ENCODE measurements around the gene ABHD14A.

Gene ABHD14A

DNA sequence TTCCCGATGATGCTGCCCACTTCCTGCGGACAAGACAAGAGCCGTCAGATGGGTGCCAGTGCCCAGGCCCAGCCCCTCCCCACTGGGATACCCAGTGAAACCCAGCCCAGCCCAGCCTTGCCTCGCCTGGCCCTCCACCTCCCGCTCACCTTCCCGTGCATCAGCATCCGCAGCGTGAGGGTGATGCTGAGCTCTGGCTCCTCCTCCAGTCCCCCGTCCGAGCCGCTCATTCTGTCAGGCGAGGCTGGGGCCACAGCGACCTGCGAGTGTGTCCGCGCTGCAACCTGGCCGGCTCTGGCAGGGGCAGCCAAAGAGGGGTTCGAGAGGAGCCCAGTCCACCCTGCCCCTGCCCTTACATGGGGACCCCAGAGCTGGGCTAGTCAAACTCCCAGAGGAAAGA is 13.9 kb upstream of the ABHD14A start:
- H3K9ac ChIP-seq = no peak overlapping the region
- TF ChIP-seq, protein P1, sequence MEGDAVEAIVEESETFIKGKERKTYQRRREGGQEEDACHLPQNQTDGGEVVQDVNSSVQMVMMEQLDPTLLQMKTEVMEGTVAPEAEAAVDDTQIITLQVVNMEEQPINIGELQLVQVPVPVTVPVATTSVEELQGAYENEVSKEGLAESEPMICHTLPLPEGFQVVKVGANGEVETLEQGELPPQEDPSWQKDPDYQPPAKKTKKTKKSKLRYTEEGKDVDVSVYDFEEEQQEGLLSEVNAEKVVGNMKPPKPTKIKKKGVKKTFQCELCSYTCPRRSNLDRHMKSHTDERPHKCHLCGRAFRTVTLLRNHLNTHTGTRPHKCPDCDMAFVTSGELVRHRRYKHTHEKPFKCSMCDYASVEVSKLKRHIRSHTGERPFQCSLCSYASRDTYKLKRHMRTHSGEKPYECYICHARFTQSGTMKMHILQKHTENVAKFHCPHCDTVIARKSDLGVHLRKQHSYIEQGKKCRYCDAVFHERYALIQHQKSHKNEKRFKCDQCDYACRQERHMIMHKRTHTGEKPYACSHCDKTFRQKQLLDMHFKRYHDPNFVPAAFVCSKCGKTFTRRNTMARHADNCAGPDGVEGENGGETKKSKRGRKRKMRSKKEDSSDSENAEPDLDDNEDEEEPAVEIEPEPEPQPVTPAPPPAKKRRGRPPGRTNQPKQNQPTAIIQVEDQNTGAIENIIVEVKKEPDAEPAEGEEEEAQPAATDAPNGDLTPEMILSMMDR (IDR thresholded peaks at IDR 0.05) = no peak
- no peaks in the 10 kb centered on the region for H3K9me3 ChIP-seq (ENCODE audit: control insufficient read depth, low read length)
- peaks cover 6% of the 10 kb centered on the region for H3K4me1 ChIP-seq
- H2AFZ ChIP-seq = no peak overlapping the region
- H3K4me3 ChIP-seq (ENCODE audit: low read depth, low read length) = no peak overlapping the region
- no peak overlapping the region for H3K27ac ChIP-seq
- H3K27me3 ChIP-seq (ENCODE audit: control insufficient read depth, insufficient read depth, low read length) = no peaks in the 10 kb centered on the region
- H3K36me3 ChIP-seq (ENCODE audit: control insufficient read depth, insufficient read depth, low read length) = no peaks in the 10 kb centered on the region
- no peak overlapping the region for H3K4me2 ChIP-seq (ENCODE audit: low read length)
- H3K79me2 ChIP-seq = no peaks in the 10 kb centered on the region

DNA sequence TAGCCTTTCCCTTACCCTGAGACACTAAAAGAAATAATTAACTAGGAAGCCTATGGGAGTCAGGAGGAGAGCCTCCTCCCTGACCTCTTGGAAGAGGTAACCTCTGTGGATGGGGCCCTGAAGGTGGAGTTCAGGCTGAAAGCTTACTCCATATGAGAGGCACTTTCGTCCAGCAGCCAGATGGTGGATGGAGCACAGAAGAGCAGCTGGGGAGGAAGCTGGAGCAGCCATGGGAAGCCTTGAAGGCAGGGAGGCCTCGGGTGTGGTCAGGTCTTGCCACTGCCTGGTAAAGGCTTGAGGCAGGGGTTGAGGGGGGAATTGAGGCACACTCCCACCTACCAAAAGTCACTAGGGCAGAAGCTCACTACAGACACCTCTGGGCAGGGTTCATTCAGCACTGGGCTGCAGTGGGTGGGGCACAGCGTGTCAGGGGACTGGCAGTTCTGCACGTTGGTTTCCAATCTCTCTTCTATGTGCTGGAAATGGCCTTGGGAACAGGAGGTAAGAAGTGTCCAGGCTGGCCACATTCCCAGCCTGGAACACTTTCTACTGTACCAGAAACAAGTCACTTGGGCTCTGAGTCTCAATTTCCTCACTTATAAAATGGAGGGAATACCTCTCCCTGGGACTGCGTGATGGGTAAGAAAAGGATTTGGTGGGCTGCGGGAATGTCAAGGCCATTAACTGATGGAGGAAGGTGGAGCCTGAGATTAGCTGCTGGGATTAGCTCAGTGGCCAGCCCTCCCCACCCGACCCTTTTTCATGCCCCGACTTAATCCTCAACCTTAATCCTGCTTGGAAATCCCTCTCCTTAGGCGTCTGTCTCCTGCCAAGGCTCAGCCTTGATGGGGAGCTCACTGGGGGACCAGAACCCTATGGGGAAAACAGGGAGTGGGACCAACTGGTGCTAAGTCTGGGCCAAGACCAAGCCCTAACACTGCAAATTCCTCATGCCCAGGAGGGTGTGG is 13.0 kb upstream of the ABHD14A start:
- H3K9ac ChIP-seq = no peak overlapping the region
- no peak overlapping the region for H2AFZ ChIP-seq
- no peak overlapping the region for H3K4me2 ChIP-seq (ENCODE audit: low read length)
- H3K4me1 ChIP-seq = peaks cover 7% of the 10 kb centered on the region
- H3K79me2 ChIP-seq = no peaks in the 10 kb centered on the region
- no peak overlapping the region for H3K27ac ChIP-seq
- H3K4me3 ChIP-seq (ENCODE audit: low read depth, low read length) = no peak overlapping the region
- H3K27me3 ChIP-seq (ENCODE audit: control insufficient read depth, insufficient read depth, low read length) = no peaks in the 10 kb centered on the region
- TF ChIP-seq, protein P1 (IDR thresholded peaks at IDR 0.05) = no peak
- H3K36me3 ChIP-seq (ENCODE audit: control insufficient read depth, insufficient read depth, low read length) = no peaks in the 10 kb centered on the region
- no peaks in the 10 kb centered on the region for H3K9me3 ChIP-seq (ENCODE audit: control insufficient read depth, low read length)

DNA sequence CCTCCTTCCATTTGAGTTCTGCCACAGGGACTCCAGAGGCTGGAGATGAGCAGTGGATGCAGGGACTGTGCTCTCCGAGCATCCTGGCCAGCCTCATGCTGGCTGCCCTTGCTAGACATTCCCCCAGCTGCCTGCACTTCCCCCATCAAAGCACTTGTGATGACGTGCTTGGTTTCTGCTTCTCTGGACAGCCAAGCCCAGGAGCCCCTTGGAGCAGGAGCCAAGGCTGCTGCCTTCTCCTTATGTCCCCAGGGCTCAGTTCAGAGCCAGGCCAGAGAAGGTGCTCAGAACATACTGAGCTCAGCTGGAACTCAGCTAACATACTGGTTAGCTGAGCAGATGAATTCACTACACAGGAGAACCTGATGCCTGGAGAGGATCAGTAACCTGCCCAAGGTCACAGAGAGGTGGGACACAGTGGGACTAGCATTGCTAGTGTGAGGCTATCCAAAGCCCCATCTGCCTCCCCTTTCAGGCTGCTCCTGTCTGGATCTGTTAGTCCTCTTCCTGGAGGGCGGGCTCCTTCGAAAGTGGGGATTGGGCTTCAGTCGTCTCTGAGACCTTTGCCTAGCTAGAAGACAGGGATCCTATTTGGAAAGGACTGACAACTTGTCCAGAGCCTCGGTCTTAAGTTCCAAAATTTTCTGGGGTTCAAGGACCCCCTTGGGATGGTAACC is 11.9 kb upstream of the ABHD14A start:
- Histone ChIP-seq H3K9me3 (ENCODE audit: control insufficient read depth, low read length) (no peaks in the 10 kb centered on the region), H2AFZ (no peak overlapping the region), H3K4me3 (ENCODE audit: low read depth, low read length) (no peak overlapping the region), H3K4me1 (peaks cover 9% of the 10 kb centered on the region), H3K4me2 (ENCODE audit: low read length) (no peak overlapping the region), H3K79me2 (no peaks in the 10 kb centered on the region), H3K27me3 (ENCODE audit: control insufficient read depth, insufficient read depth, low read length) (no peaks in the 10 kb centered on the region), H3K36me3 (ENCODE audit: control insufficient read depth, insufficient read depth, low read length) (no peaks in the 10 kb centered on the region), H3K27ac (no peak overlapping the region), H3K9ac (no peak overlapping the region)
- TF ChIP-seq, protein P1 (IDR thresholded peaks at IDR 0.05) = no peak

DNA sequence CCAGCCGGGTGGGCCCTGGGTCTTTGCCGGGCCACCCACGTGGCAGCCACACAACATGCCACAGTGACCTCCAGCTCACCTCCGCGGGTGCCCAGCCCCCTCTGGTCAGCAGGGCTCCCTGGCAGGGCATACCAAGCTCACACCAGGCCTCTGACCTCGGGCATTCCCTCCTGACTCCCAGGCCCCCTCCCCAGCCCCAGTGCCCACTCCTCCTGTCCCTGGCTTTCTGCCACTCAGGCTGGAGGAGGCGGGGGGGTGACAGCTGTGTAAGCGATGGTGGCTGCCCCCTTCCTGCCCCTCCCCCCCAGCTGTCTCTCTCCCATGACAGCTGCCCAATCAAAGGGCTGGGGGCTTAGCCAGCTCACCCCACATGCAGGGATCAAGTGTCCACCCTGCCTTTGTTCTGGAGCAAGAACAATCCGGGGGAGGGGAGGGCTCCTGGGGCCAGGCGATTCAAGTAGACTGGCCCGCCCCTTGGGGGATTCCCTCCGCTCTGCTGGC is 10.9 kb upstream of the ABHD14A start:
- H3K27ac ChIP-seq = no peak overlapping the region
- H3K9ac ChIP-seq = no peak overlapping the region
- H3K4me1 ChIP-seq = peaks cover 10% of the 10 kb centered on the region
- no peak overlapping the region for H3K4me3 ChIP-seq (ENCODE audit: low read depth, low read length)
- H2AFZ ChIP-seq = no peak overlapping the region
- TF ChIP-seq, protein P1 (IDR thresholded peaks at IDR 0.05) = no peak
- no peak overlapping the region for H3K4me2 ChIP-seq (ENCODE audit: low read length)
- no peaks in the 10 kb centered on the region for H3K9me3 ChIP-seq (ENCODE audit: control insufficient read depth, low read length)
- no peaks in the 10 kb centered on the region for H3K36me3 ChIP-seq (ENCODE audit: control insufficient read depth, insufficient read depth, low read length)
- no peaks in the 10 kb centered on the region for H3K79me2 ChIP-seq
- no peaks in the 10 kb centered on the region for H3K27me3 ChIP-seq (ENCODE audit: control insufficient read depth, insufficient read depth, low read length)

All from parathyroid adenoma (tissue), 2 donors.